PFSK-1 (cell line): ENCODE results near the gene ALOX15B.

Source experiments
- FOXP2 ChIP-seq: optimal IDR thresholded peaks from 2 replicates; pipeline ENCODE3; 2011; ENCODE audit warnings: borderline replicate concordance, control low read depth, inconsistent platforms; ENCODE audit not compliant: insufficient read depth; ENCODE audit errors: extremely low read length, extremely low read depth
- POLR2AphosphoS5 ChIP-seq: IDR thresholded peaks from 2 replicates; pipeline ENCODE4 v1.6.1; 2012; ENCODE audit warnings: low read depth, mild to moderate bottlenecking, control low read depth, low read length, moderate library complexity
- REST ChIP-seq, 2 experiments: IDR thresholded peaks; 2 replicates each; pipeline versions ENCODE4 v1.6.1 to v1.8.0; 2011 to 2012; ENCODE audit warnings: low read depth in 2 of 2, low read length in 2 of 2, control low read depth in 1 of 2, inconsistent platforms in 1 of 2, mild to moderate bottlenecking in 1 of 2, moderate library complexity in 1 of 2; ENCODE audit not compliant: insufficient read depth in 1 of 2
- SIN3A ChIP-seq: IDR thresholded peaks from 2 replicates; pipeline ENCODE4 v1.6.1; 2012; ENCODE audit warnings: mild to moderate bottlenecking, low read length, moderate library complexity, borderline replicate concordance; ENCODE audit not compliant: insufficient read depth
- TAF1 ChIP-seq: IDR thresholded peaks from 2 replicates; pipeline ENCODE4 v1.6.1; 2012; ENCODE audit warnings: low read length, control low read depth, borderline replicate concordance; ENCODE audit not compliant: insufficient read depth

Gene ALOX15B

GRCh38 chr17:8019166-8019565, 19.7 kb upstream of the ALOX15B start:
- TF ChIP-seq FOXP2 (no peak), TAF1 (no peak), REST (IDR thresholded peaks at IDR 0.05; ENCODE audit: insufficient read depth in 1 of 2, low read depth in 2 of 2, low read length in 2 of 2) (no peak), POLR2AphosphoS5 (no peak), SIN3A (no peak)

- TF ChIP-seq POLR2AphosphoS5 (no peak), TAF1 (no peak), SIN3A (no peak), FOXP2 (no peak), REST (IDR thresholded peaks at IDR 0.05; ENCODE audit: insufficient read depth in 1 of 2, low read depth in 2 of 2, low read length in 2 of 2) (no peak)
Measured at GRCh38 chr17:8019665-8020650, 18.9 kb upstream of the ALOX15B start.

- TF ChIP-seq REST (IDR thresholded peaks at IDR 0.05; ENCODE audit: insufficient read depth in 1 of 2, low read depth in 2 of 2, low read length in 2 of 2): no peak
Measured at GRCh38 chr17:8020776-8021564, 17.9 kb upstream of the ALOX15B start.

- TF ChIP-seq TAF1 (no peak), POLR2AphosphoS5 (no peak), FOXP2 (no peak), REST (IDR thresholded peaks at IDR 0.05; ENCODE audit: insufficient read depth in 1 of 2, low read depth in 2 of 2, low read length in 2 of 2) (no peak), SIN3A (no peak)
Measured at GRCh38 chr17:8021565-8022359, 17.1 kb upstream of the ALOX15B start.
